Calu3 (cell line): Measurements from ENCODE around the gene HDGFL3. TPM values are rescaled to one million over a fixed set of nuclear protein-coding genes. Genes with fewer than 3 reads are reported as not detected.

Source experiments
- BruUV-seq: library from RNA; stranded (reverse); fragments of 400-500 nt; replicated peaks from 2 replicates; lab custom pipeline; 2021; lab: Mats Ljungman, UMichigan
- CTCF ChIA-PET: fragments of 300-600 bp; sonication (Branson Sonifier 250); formaldehyde crosslinking; loops from one replicate; lab custom pipeline; 2022; ENCODE audit warnings: antibody characterized with exemption; lab: Charles Lee
- DNase-seq: peaks from one replicate; pipeline ENCODE4 v3.0.0; 2022
- H3K27ac Mint-ChIP-seq: one replicate; pipeline ENCODE4 v1.8.0; 2022; ENCODE audit warnings: mixed read lengths; ENCODE audit not compliant: unreplicated experiment
- H3K27me3 Mint-ChIP-seq: one replicate; pipeline ENCODE4 v1.8.0; 2022; ENCODE audit warnings: mixed read lengths; ENCODE audit not compliant: unreplicated experiment
- H3K36me3 Mint-ChIP-seq: one replicate; pipeline ENCODE4 v1.8.0; 2022; ENCODE audit warnings: mild to moderate bottlenecking, moderate library complexity, mixed read lengths; ENCODE audit not compliant: insufficient read depth, unreplicated experiment
- H3K4me1 Mint-ChIP-seq: one replicate; pipeline ENCODE4 v1.8.0; 2022; ENCODE audit warnings: mild to moderate bottlenecking, low read depth, mixed read lengths; ENCODE audit not compliant: unreplicated experiment
- H3K4me3 Mint-ChIP-seq: one replicate; pipeline ENCODE4 v1.8.0; 2022; ENCODE audit warnings: mild to moderate bottlenecking, low read depth, moderate library complexity, mixed read lengths; ENCODE audit not compliant: unreplicated experiment
- H3K9me3 Mint-ChIP-seq: one replicate; pipeline ENCODE4 v1.8.0; 2022; ENCODE audit warnings: low read depth, mixed read lengths; ENCODE audit not compliant: unreplicated experiment
- CTCF ChIP-seq: fragments of 200-600 bp; IDR thresholded peaks from one replicate; pipeline ENCODE4 v1.8.0; 2022; ENCODE audit warnings: antibody characterized with exemption; ENCODE audit not compliant: unreplicated experiment
- intact Hi-C: fragments of 100-400 bp; cut with micrococcal nuclease; formaldehyde crosslinking; loops from one replicate; pipeline ENCODE4 v1.10.0; 2022; ENCODE audit not compliant: unreplicated experiment
- total RNA-seq: library from RNA; stranded (reverse); gene quantifications from 2 replicates; pipeline ENCODE4 v1.2.3, GENCODE V29; 2022

The HDGFL3 gene
- total RNA-seq, 1 experiment from 2014 or later = 69.4 TPM

DNA sequence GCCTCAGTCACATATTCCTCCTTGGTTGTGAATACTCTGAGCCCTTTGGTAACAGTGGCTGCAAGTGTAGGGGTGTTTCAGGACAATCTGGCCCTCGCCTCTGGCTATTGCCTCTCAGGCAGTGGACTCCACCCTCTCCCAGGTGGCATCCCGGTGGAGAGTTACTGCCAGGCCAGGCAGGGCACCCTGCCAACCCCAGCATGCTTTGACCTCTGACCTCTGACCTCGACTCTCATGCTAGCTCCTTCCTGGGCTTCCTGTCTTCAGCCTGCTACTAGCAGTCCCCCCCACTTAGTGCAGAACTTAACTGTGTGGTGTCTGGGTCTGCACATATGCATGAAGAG, 94.7 kb downstream of the HDGFL3 start:
- DNase-seq = no peak
- no peak overlapping the region for H3K4me3 Mint-ChIP-seq
- no peak for TF ChIP-seq CTCF
- peaks cover 34% of the 10 kb centered on the region for H3K27me3 Mint-ChIP-seq
- no TSS peak for BruUV-seq
- H3K36me3 Mint-ChIP-seq = no peaks in the 10 kb centered on the region
- intact Hi-C loops = no loop called here
- H3K9me3 Mint-ChIP-seq = peaks cover 4% of the 10 kb centered on the region
- peaks cover 11% of the 10 kb centered on the region for H3K4me1 Mint-ChIP-seq
- no peak overlapping the region for H3K27ac Mint-ChIP-seq
- CTCF ChIA-PET = no interaction called here

DNA sequence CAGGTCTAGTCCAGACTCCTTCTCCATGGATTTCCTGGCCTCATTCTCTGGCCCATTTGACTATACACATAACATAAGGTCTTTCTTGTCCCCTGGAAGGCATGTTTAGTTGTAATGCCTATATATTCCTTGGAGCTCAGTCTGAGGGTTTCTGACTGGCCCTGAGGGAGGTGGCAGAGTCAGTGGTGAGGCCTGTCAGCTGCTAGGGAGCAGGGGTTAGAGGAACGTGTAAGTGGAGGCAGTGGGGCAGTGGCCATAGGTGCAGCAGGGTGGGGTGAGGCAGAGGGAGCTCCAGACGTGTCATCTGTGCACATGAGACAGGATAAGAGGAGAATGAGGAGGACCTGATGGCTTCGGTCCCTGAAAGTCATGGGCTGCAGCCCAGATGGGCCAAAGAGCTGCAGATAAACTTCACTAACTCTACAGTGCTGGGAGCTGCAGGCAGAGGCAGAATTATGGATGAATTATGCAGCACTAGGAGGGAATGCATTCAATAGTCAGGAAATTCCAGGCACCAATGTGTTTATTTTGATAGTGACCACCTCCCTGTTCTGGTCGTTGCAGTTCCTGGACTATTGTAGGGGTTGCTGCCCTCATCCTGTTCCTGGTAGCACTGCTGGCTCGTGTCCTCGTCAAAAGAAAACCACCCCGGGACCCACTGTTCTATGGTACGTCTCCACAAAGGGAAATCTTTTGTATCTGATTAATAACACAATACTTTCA, 95.2 kb downstream of the HDGFL3 start:
- no TSS peak for BruUV-seq
- CTCF ChIA-PET = no interaction called here
- no peak for TF ChIP-seq CTCF
- Mint-ChIP-seq H3K9me3 (peaks cover 4% of the 10 kb centered on the region), H3K27ac (no peak overlapping the region), H3K27me3 (peaks cover 34% of the 10 kb centered on the region), H3K4me3 (no peak overlapping the region), H3K36me3 (no peaks in the 10 kb centered on the region), H3K4me1 (peaks cover 11% of the 10 kb centered on the region)
- intact Hi-C loops = no loop called here
- DNase-seq = no peak

- no peaks in the 10 kb centered on the region for H3K36me3 Mint-ChIP-seq
These were observed 96.5 kb downstream of the HDGFL3 start for GRCh38 chr15:83111149-83111548.

DNA sequence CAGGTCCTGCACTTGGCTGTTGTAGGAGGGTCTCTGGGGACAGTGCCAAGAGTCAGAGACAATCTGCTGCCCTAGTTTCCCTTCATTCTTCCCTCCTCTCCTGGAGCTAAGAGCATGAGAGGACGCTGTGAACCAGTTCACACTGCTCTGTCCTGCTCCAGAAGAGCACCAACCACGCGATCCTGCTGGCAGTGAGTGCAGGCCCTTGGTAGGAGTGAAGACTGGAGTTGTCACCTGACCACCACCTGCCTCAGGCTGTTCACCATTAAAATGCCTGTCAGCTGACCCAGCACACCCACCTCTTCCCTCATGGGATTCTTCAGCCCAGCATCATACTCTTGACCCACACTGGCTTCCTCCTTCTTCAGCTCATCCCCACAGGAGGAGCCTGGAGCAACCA, 97.2 kb downstream of the HDGFL3 start:
- H3K4me3 Mint-ChIP-seq = no peak overlapping the region
- CTCF ChIA-PET = interaction anchor here (1.0 kb wide), 1 partner anchor 19 kb away, joined by 3 read pairs; no protein-coding TSS in a partner anchor
- intact Hi-C loops = no loop called here
- TF ChIP-seq CTCF = no peak
- H3K27ac Mint-ChIP-seq = no peak overlapping the region
- H3K36me3 Mint-ChIP-seq = peaks cover 3% of the 10 kb centered on the region
- peaks cover 34% of the 10 kb centered on the region for H3K27me3 Mint-ChIP-seq
- BruUV-seq = no TSS peak
- peaks cover 11% of the 10 kb centered on the region for H3K4me1 Mint-ChIP-seq
- DNase-seq = no peak
- peaks cover 4% of the 10 kb centered on the region for H3K9me3 Mint-ChIP-seq

More at GRCh38 chr15:83111149-83111548, 96.5 kb downstream of the HDGFL3 start:
- no TSS peak for BruUV-seq
- no peak for TF ChIP-seq CTCF
- Mint-ChIP-seq H3K4me3 (no peak overlapping the region), H3K9me3 (peaks cover 4% of the 10 kb centered on the region), H3K27me3 (peaks cover 34% of the 10 kb centered on the region), H3K27ac (no peak overlapping the region), H3K4me1 (peaks cover 11% of the 10 kb centered on the region)
- CTCF ChIA-PET = no interaction called here
- intact Hi-C loops = no loop called here
- DNase-seq = no peak
